NCI-H2107 treated with DMSO at 0.1 percent for 48 hours (cell line): ENCODE results near the gene ZMIZ1.

Source experiments
- DNase-seq: peaks from one replicate; lab custom pipeline; 2025; ENCODE audit not compliant: unreplicated experiment; lab: John Stamatoyannopoulos, UW

ZMIZ1 gene

DNA sequence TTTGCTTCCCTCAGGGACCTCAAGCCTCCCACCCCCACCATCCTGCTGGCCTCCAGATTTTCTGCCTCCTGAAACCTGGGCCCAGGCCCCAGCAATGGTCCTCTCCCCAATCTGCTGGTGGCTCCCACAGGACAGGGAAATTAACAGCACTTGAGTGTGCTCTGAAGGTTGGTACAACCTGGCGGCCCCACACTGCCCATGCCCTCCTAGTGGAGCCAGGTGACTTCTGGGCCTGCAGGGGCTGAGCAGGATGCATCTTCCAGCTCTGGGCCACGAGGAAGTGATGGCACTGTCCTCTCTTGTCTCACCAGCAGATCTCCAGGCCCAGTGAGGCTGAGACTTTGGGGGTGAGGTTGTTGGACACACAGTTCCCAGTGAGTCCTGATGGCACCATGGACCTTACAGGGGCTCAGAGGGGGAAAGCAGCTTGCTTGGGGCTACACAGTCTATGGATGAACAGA, 3.6 kb upstream of the ZMIZ1 start:
- DNase-seq, result no peak

GRCh38 chr10:79065853-79066252, 2.9 kb upstream of the ZMIZ1 start:
- DNase-seq, result no peak

DNA sequence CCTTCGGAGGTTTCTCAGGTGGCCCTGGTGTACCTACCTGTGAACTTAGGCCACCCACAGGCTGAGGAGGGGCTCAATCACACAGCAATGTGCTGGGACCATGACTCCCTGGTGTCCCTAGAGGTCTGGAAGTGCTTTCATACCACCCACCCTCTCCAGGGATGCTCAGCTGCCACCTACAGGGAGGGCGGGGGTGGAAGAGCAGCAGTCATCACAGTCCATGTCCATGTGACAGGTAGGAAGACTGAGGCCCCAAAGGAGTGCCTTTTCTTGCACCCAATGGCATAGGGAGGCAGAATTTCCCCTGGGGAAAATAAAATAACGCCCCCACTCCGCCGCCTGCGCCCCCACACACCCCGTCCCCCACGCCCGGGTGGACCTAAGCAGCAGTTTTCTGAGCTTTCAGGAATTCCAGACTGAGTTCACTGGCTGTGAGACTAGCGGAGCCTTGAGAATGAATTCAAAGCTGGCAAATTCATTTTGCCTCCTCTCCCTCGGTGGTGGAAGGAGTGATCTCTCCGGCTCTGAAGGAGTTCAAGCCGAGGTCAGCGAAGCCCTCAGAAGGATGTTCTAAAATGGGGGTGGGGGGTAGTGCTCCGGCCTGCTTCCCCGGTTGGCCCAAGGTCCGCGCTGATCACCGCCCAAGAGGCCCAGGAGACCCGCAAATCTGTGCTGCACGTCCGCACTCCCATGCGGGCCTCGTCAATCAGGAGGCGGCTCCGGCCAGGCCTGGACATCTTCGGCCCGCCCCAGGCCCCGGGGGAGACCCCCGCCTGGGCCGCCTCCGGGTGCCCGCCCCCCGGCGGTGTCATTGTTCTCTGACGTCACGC, 2.1 kb upstream of the ZMIZ1 start:
- DNase-seq, result no peak

DNA sequence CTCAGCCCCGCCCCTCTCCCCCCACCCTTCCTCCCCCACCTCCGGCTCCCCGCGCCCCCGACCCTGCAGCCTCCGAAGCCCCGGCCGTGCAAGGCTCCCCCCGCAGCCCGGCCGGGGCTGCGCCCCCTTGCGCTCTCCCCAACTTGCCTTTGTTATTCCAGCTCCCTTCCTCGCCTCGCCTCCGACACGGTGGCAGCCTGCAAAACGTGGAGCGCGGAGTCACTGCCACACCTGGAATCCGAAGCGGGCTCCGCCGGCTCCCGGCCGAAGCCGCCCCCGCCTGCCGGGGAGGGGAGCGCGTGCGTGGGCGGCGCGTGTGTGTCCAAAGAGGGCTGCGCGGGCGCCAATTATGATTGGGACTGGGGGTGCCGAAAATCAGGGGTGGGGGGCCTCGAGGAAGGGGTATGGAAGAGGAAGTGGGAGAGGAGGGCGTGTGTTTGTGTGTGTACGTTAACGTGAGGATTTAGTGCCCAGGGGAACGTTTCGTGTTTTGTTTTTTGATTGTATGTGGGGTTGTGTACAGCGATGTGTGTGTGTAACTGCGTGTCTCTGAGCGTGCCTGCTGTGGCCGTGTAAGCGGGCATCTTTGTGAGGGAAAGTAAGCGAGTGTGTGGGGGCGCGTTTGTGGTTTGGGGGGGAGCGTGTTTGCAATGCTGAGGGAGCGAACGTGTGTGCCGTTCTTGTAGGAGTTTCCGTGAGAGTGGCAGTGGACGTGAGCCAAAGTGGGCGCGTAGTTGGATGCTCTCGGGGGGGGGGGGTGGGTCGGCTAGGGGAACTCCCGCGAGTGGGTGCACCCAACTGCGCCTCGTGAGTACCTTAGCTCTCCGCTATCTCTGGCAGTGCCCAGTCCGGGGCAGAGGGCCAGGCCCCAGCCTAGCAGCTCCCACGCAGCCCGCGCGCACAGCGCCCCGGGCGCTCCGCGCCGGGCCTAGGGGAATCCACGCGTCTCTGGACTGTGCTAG, 1.2 kb upstream of the ZMIZ1 start:
- peak; percentile 48 for DNase-seq

DNA sequence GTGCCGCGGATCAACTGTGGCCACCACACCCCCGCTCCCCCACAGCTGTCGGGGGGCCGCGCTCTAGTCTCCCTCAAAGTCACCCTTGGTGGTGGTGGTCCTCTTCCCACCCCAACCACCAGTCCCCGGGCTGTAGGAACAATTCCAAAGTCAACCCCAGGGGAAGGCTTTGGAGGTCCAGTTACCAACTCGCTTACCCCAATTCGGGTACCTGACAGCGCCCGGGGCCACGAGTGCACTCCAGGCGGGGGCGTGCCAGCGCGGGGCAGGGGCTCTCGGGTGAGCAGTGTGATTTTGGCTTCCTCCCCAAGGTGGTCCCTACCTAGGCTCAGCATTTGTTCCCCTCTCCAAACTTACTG, 584 bp upstream of the ZMIZ1 start:
- DNase-seq, result no peak

DNA sequence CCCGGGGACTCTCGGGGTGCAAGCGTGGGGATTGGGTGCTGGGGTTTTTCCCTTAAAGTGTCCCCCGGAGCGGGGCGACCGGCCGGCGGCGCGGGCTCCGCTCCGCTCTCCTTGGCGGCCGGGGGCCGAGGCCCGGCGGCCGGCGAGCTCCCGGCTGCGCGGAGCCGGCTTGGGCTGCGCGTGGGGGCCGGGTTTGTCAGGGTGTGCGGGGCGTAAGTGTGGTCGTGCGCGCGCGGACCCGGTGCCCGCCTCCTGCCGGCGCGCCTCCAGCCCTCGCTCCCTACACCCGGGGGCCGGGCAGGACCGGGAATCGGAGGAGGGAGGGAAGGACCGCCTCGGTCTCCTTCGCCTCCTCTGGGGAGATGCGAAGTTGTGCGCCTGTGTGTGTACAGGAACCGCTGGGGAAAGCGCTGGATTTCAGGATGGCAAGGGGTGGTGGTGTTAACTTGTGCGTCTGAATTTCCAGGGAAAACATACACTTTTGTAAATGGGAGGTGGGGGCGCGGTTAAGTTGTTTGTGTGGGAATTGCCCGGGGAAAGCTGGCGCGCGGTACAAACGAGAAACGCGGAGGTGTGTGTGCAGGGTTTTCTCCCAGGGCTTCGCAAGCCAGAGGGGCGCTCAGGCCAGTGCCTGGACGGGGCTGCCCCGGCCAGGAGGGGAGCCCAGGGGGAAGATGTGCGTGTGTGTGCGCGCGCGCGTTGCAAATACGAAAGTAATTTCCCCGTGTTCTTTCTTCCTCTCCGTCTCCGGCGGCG, 737 bp downstream of the ZMIZ1 start:
- no peak for DNase-seq

DNA sequence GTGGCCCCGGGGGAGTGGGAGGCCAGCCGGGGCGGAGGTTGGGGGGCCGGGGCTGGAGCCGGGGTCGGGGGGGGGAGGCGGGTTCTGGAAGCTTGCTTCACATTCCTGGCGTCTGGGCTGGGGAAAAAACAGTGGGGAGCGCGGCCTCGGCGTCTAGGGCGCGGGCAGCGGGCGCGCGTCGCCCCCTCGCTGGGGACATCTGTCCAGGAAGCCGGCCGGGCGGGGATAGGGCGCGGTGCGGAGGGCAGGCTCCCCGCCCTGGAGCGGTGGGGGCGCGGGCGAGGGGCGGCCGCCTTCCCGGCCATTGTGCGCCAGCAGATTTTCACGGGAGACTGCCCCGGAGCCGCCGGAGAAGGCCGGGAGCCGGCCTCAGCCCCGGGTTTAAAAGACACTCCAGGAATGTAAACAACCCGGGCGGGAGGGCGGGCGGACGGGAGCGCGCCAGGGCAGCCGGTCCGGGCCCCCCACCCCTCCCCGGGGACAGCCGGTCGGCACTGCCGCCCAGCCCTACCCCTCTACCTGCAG, 1.4 kb downstream of the ZMIZ1 start:
- DNase-seq, result no peak

- no peak for DNase-seq
These were observed 2.0 kb downstream of the ZMIZ1 start for GRCh38 chr10:79070606-79071395.

GRCh38 chr10:79071396-79071923, 2.7 kb downstream of the ZMIZ1 start:
- no peak for DNase-seq

GRCh38 chr10:79072041-79072441, 3.3 kb downstream of the ZMIZ1 start:
- no peak for DNase-seq

GRCh38 chr10:79072994-79073645, 4.4 kb downstream of the ZMIZ1 start:
- DNase-seq, result no peak

DNA sequence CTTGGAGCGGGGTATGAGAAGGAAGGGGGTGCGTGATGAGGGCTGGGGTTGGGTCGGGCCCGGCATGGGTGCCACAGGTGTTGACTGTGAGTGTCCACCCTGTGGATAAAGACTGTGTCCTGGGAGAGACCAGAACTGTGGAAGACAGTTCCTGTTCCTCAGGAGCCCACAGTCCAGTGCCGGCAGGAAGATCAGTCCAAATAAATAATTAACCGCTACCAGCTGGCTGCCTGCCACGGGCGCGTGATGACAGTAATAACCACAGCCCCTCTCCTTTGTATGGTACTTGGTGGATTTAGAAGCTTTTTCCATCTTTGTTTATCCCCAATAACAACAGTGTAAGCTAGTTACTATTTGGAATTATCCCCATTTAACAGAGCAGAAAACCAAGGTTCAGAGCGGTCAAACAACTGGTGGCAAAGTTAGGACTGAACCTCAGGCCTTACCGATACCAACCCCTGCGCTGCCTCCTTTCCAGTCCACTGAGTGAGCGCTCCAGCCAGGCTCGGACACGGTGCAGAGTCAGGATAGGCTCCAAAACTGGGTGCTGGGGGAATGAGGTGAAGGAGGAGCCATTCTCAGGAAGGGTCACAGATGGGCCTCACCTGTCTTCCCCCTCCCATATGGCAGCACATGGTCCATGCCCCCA, 5.1 kb downstream of the ZMIZ1 start:
- DNase-seq, result no peak

- peak; percentile 33 for DNase-seq
These were observed 6.0 kb downstream of the ZMIZ1 start for GRCh38 chr10:79074732-79075131.

- DNase-seq, result no peak
These were observed 6.7 kb downstream of the ZMIZ1 start for GRCh38 chr10:79075418-79075817.

DNA sequence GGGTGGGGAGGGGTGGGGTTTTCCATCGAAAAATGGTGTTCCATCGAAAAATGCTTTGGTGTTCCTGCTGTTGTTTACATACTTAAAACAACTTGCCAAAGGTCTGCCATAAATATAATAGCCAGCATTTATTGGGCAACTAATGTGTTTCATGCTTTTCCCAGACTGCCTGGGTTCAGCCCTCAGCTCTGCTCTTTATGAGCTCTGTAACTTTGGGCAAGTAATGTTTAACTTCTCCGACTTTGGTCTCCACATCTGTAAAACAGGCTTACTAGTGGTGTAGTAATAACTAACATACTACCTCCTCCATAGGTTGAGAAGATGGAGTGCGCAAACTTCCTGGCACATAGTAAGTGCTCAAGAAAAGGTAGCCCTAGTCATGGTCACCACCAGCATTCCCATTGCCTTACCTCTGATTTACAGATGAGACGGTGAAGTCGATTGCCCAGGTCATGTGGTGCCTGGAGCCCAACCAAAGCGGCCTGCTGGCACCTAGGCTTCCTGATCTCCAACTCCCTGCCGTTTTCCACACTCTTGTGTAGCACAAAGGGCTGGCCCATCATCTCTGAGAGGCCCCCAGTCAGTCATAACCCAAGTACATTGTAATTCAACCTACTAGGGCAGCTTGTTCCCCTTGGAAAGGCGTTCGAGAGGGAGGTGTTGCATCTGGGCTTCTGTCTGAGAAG, 8.9 kb downstream of the ZMIZ1 start:
- no peak for DNase-seq

- no peak for DNase-seq
These were observed 9.7 kb downstream of the ZMIZ1 start for GRCh38 chr10:79078367-79079053.

DNA sequence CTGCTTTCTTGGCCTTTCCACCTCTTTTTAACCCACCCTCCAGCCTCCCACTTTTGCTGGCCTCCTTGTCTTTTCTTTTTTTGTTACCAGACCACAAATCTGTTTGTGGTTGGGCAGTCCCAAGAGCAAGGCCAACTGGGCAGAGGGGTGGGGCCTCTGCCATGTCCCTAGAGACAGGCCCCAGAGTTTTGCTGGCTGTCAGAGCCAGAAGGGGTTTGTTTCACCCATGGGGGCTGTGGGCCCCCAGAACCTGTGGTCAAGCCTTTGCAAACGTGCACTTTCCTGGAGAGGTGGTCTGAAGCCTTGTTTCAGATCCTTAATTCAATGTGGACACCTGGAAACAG, 10.3 kb downstream of the ZMIZ1 start:
- DNase-seq, result no peak
